Mesothelial cell of epicardium (in vitro differentiated cells): ENCODE results near the gene TMEM183A. TPM values are rescaled to one million over a fixed set of nuclear protein-coding genes. Genes with fewer than 3 reads are reported as not detected.

Source experiments
- DNase-seq, 2 experiments: peaks; one replicate each; pipeline ENCODE4 v3.0.0; 2021; ENCODE audit warnings: low spot score in 2 of 2; ENCODE audit not compliant: unreplicated experiment in 2 of 2
- H3K27ac Mint-ChIP-seq: 2 replicates; pipeline ENCODE4 v1.8.0; 2021; ENCODE audit warnings: mixed read lengths
- H3K27me3 Mint-ChIP-seq: 2 replicates; pipeline ENCODE4 v1.8.0; 2021; ENCODE audit warnings: low read depth, mixed read lengths
- H3K36me3 Mint-ChIP-seq: 2 replicates; pipeline ENCODE4 v1.8.0; 2021; ENCODE audit warnings: mixed read lengths
- H3K4me1 Mint-ChIP-seq: 2 replicates; pipeline ENCODE4 v1.8.0; 2021; ENCODE audit warnings: mixed read lengths
- H3K4me3 Mint-ChIP-seq: 2 replicates; pipeline ENCODE4 v1.8.0; 2021; ENCODE audit warnings: mild to moderate bottlenecking, moderate library complexity, mixed read lengths
- H3K9me3 Mint-ChIP-seq: 2 replicates; pipeline ENCODE4 v1.8.0; 2021; ENCODE audit warnings: mixed read lengths
- CTCF ChIP-seq: fragments of 200-600 bp; sonication (generic); IDR thresholded peaks from one replicate; pipeline ENCODE4 v1.5.0; 2021; ENCODE audit warnings: antibody characterized with exemption; ENCODE audit not compliant: unreplicated experiment
- total RNA-seq: library from RNA; stranded (reverse); gene quantifications from 3 replicates; pipeline ENCODE4 v1.2.1, GENCODE V29; 2021

Gene TMEM183A
- total RNA-seq, 1 donor from 2014 or later, result 58.4 TPM

- no peaks in the 10 kb centered on the region for H3K27me3 Mint-ChIP-seq
- H3K27ac Mint-ChIP-seq, result no peak overlapping the region
- no peak for TF ChIP-seq CTCF
- H3K36me3 Mint-ChIP-seq, result peaks cover 5% of the 10 kb centered on the region
- DNase-seq, result no peak
- H3K9me3 Mint-ChIP-seq, result no peaks in the 10 kb centered on the region
- no peak overlapping the region for H3K4me3 Mint-ChIP-seq
- H3K4me1 Mint-ChIP-seq, result peaks cover 41% of the 10 kb centered on the region
Measured at GRCh38 chr1:203051841-203052324, 44.7 kb downstream of the TMEM183A start.

- Mint-ChIP-seq H3K27ac (no peak overlapping the region), H3K4me3 (no peak overlapping the region), H3K9me3 (no peaks in the 10 kb centered on the region), H3K27me3 (no peaks in the 10 kb centered on the region), H3K36me3 (peaks cover 5% of the 10 kb centered on the region), H3K4me1 (peaks cover 41% of the 10 kb centered on the region)
- no peak for TF ChIP-seq CTCF
- DNase-seq, result no peak
Measured at GRCh38 chr1:203052601-203053000, 45.4 kb downstream of the TMEM183A start.

- no peak for DNase-seq
- Mint-ChIP-seq H3K27me3 (no peaks in the 10 kb centered on the region), H3K4me3 (no peak overlapping the region), H3K9me3 (no peaks in the 10 kb centered on the region), H3K27ac (no peak overlapping the region), H3K36me3 (peaks cover 5% of the 10 kb centered on the region), H3K4me1 (peaks cover 37% of the 10 kb centered on the region)
- TF ChIP-seq CTCF, result no peak
Measured at GRCh38 chr1:203054184-203054583, 47.0 kb downstream of the TMEM183A start.

- no peak for TF ChIP-seq CTCF
- H3K4me1 Mint-ChIP-seq, result peaks cover 37% of the 10 kb centered on the region
- no peak overlapping the region for H3K27ac Mint-ChIP-seq
- no peak for DNase-seq
- peaks cover 8% of the 10 kb centered on the region for H3K36me3 Mint-ChIP-seq
- H3K4me3 Mint-ChIP-seq, result no peak overlapping the region
- H3K9me3 Mint-ChIP-seq, result no peaks in the 10 kb centered on the region
- H3K27me3 Mint-ChIP-seq, result no peaks in the 10 kb centered on the region
Measured at GRCh38 chr1:203054642-203055041, 47.5 kb downstream of the TMEM183A start.

GRCh38 chr1:203055161-203055799, 48.1 kb downstream of the TMEM183A start:
- Mint-ChIP-seq H3K4me1 (peaks cover 37% of the 10 kb centered on the region), H3K4me3 (no peak overlapping the region), H3K36me3 (peaks cover 11% of the 10 kb centered on the region), H3K9me3 (no peaks in the 10 kb centered on the region), H3K27ac (no peak overlapping the region), H3K27me3 (no peaks in the 10 kb centered on the region)
- TF ChIP-seq CTCF, result no peak
- DNase-seq, result no peak
